Activated CD4-positive, CD25-positive, alpha-beta regulatory T cell treated with anti-CD3 and anti-CD28 coated beads, Interleukin-2, amount 50 U/mL, for 24 hours (primary cell): ENCODE data around the gene RAB3D.

Experiments used
- ATAC-seq, 2 donors: fragments of 150-1000 bp; cut with Tn5 transposase; one replicate each; pipeline ENCODE4 v1.10.0; 2021; ENCODE audit warnings: mild to moderate bottlenecking in 1 of 2, moderate library complexity in 1 of 2

Gene RAB3D

DNA sequence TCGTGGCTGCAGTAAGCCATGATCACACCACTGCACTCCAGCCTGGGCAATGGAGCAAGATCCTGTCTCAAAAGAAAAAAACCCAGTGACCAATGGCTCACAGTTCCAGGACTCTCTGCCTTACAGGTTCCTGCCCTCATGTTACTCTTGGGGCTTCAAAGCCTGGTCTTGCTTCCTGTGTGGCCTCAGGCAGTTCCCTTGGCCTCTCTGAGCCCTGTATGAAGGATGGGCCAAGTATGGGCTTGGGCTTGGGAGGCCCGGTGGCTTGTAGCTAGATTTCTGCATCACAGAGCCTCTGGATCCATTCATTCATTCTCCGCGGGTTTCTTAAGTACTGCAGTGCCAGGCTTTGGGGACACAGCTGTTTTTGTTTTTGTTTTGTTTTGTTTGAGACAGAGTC lies 44.3 kb downstream of the RAB3D start:
- no peak for ATAC-seq

DNA sequence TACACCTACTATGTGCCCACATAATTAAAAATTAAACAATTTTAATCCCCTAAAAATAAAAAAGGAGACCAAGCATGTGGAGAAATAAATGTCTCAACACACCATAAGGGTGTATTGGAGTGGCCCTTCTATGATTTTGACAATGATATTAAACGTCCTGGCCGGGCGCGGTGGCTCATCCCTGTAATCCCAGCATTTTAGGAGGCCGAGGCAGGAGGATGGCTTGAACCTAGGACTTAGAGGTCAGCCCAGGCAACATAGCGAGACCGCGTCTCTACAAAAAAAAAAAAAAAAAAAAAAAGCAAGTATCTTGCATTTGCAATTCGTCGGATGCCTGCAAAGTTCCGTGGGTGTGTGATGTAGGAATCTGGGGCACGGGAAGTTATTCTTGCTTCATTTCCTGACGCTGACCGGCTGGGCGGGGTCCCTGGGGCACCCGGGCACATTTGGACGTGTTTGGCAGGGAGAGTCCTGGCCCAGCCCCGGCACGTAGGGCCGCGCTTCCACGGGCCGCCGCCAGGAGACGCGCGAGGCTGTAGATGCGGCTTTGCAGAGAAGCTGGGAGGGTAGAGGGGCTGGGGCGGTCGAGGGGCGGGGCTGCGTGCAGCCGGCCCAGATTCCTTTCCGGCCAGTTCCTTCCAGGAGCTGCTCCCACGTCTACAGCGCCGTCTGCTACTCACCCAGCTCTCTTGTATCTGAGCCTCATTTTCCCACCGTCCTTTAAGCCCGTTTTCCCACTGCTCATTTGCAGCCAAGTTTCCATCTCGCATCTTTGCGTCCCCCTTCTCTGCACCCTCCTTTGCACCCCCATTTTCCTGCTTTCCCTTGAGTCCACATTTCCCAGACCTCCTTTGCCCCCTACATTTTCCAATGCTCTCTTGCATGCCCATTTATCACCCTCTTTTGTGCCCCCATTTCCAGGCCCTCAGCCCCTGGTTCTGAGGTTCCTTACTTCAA lies 45.7 kb downstream of the RAB3D start:
- ATAC-seq, result peak; percentile 96

DNA sequence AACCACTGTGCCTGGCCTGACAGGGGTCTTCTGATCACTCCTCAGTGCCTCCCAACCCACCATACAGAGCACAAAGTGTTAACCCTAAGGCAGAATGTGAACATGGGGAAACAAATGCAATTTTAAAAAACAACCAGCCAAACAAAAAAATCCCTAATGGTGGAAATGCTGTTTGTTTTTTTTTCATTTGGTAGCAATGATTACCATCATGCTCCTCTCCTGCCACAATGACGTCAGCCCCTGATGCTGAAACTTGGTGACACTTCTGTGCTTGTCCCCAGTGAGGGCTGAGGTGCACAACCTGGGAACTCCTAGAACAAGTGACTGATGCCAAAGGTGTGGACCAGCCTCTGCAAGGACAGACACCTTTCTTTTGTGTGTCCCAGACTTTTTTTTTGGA lies 47.5 kb downstream of the RAB3D start:
- ATAC-seq, result no peak

DNA sequence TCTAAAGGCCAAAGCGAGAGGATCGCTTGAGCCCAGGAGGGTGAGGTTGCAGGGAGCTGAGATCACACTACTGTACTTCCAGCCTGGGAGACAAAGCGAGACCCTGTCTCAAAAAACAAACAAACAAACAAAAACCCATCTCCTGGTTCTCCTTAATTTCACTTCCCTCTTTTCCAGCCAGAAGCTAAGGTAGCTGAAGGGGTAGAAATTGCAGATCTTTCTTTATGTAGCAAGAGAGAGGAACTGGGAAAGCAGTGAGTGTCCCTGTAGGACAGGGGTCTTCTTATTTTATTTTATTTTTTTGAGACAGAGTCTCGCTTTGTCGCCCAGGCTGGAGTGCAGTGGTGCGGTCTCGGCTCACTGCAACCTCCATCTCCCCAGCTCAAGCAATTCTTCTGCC lies 48.0 kb downstream of the RAB3D start:
- ATAC-seq, result no peak

DNA sequence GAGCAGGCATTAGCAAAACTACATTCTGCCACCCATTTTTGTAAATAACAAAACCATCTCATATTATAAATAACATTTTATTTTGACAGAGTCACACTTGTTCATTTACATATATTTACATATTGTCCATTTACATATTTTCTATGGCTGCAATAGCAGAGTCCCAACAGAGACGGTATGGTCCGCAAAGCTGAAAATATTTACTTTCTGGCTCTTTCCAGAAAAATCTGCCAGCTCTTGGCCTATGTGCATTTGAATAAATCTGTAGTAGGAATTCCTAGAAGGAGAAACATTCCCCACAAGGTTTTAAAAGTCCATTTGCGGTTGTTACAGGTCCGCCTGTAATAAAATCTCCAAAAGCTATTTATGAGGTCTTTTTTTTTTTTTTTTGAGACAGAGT lies 49.2 kb downstream of the RAB3D start:
- no peak for ATAC-seq

DNA sequence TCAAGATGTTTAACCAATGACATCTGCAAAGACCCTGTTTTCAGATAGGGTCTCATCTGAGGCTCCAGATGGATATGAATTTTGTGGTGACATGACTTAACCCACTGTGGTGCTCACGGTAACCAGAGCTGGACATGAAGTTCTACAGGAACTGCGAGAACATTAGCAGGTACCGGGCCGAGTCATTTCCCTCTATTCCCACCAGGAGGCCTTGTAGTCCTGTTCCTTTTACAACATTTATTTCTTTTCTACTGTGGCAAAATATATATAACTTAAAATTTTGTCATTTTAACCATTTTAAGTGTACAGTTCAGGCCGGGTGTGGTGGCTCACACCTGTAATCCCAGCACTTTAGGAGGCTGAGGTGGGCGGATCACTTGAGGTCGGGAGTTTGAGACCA lies 51.1 kb downstream of the RAB3D start:
- ATAC-seq, result no peak

DNA sequence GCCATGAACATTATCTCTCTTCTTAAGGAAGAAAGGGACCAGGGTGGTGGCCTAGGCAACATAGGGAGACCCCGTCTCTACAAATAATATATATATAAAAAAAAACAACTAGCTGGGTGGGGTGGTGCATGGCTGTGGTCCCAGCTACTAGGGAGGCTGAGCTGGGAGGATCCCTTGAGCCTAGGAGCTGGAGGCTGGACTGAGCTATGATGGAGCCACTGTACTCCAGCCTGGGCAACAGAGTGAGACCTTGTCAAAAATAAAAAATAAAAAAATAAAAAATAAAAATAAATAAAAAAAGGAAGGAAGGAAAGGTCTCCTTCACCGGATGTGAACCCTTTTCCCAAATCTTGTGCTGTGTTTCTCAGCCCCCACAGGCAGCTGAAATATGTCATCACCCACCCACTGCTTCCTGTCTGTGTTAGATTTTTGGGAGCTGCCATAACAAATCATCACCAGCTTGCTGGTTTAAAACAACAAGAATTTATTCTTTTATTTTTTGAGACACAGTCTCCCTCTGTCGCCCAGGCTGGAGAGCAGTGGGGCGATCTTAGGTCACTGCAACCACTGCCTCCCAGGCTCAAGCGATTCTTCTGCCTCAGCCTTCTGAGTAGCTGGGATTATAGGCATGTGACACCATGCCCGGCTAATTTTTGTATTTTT lies 53.0 kb downstream of the RAB3D start:
- ATAC-seq, result no peak

DNA sequence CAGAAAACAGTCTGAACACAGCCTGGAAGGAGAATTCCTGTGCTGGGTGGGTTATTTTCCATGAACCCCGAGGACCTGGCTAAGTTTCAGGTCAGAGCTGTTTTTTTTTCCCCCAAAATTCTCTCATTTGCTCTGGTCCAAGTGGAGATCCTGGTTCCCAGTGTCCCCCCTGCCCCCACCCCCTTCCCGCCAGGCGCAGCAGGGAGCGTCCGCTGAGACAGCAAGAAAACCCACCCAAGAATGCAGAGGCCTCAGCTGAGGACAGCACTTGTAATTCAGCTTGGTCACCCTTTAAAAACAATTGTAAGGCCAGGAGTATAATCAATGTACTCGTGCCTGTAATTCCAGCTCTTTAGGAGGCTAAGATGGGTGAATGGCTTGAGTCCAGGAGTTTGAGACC lies 54.9 kb downstream of the RAB3D start:
- no peak for ATAC-seq

DNA sequence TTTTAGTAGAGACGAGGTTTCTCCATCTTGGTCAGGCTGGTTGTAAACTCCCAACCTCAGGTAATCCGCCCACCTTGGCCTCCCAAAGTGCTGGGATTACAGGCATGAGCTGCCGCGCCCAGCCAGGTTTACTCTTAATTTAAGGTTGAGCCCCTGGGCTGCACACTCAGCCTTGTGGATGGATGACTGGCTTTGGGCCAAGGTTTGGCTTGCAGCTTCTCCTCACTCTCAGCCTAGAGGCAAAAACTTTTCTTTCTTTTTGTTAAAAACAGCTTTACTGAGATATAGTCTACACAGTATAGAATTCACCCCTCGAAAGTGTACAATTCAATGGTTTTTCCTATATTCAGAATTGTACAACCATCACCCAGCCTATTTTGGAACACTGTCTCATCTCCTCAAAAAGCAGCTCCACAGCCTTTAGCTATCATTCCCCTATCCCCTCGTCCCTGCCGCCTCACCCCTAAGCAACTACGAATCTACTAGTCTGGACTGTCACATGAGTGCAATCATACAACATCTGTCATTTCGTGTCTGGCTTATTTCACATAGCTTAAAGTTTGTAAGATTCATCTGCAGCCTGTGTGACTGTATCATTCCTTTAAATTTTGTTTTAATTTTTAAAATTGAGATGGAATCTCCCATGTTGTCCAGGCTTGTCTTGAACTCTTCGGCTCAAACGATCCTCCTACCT lies 58.0 kb downstream of the RAB3D start:
- no peak for ATAC-seq

DNA sequence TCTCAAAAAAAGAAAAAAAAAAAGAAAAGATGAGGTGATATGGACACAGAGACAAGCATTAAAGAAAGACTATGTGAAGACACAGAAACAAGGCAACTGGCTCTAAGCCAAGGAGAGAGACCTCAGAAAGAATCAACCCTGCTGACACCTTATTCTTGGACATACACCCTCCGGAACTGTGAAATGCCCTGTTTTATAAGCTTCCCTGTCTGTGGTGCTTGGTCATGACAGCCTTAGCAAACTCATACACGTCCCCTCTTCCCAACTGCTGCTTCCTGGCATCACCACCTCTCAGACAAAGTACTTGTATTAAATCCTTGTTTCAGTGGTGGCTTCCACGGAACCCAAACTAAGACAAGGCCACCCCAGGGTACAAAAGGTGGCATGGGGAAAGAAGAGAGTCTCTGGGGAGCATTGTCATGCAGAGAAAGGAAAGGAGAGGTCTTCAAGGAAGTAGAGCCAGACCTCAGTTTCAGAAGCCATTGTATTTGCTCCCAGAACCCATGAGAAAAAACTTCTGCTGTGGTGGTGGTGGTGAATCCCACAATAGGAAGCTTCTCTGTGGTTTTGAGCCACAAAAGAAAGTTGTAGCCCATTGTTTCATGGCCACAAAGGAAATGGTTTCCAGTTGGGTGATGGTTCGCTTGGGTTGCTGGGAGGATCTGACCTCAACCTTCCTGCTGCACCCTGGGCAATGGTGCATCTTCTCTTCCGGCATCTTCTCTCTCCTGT lies 59.8 kb downstream of the RAB3D start:
- peak in 1 of 2 donors; percentile 20 for ATAC-seq

DNA sequence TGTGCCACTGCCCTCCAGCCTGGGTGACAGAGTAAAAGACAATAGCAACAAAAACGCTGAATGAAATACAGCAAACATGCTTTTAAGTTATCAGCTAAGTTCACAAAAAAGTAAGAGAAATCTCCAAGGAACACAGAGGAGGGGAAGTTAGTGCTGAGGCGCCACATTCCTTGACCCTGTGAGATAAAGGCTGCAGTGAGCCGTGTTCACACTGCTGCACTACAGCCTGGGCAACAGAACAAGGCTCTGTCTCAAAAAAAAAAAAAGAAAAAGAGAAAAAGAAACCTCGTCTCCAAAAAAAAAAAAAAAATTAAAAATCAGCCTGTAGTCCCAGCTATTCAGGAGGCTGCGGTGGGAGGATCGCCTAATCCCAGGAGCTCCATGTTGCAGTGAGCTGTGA lies 60.8 kb downstream of the RAB3D start:
- no peak for ATAC-seq

DNA sequence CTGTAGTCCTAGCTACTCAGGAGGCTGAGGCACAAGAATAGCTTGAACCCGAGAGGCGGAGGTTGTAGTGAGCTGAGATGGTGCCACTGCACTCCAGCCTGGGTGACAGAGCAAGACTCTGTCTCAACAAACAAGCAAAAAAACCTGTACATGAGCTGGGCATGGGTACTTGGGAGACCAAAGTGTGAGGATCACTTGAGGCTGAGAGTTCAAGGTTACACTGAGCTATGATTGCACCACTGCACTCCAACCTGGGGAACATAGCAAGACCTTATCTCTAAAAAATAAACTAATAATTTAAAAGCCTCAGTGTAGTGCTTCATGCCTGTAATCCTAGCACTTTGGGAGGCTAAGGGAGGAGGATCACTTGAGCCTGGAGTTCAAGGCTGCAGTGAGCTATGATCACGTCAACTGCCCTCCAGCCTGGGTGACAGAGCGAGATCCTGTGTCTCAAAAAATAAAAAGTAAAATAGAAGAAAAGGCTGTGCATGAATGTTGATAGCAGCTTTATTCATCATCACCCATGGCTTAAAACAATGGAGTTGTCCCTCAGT lies 64.8 kb downstream of the RAB3D start:
- no peak for ATAC-seq

DNA sequence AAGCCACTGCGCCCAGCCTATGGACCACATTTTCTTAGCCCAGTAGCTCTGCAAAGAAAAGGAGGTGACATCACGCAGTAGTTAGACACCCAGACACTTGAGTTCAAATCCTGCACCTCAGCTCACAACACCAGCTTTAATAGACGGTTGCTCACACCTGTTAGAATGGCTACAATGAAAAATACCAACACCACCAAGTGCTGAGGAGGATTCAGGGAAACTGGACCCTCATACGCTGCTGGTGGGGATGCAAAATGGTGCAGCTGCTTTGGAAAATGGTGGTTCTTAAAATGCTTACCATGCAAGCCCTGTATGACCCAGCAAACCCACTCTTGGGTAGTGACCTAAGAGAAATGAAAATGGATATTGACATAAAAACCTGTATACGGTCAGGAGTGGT lies 65.5 kb downstream of the RAB3D start:
- no peak for ATAC-seq

DNA sequence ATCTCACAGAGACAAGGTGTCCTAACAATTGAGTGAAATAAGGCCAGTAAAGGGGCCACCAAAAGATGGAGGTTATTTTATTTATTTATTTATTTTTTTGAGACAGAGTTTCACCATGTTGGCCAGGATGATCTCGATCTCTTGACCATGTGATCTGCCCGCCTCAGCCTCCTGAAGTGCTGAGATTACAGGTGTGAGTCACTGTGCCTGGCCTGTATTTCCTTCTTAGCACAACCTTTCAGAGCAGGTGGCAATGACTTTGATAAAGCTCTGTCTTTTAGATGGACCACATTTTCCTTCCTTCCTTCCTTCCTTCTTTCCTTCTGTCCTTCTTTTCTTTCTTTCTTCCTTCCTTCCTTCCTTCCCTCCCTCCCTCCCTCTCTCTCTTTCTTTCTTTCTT lies 66.2 kb downstream of the RAB3D start:
- no peak for ATAC-seq
